Astrocyte (in vitro differentiated cells and primary cell): ENCODE data around the gene VCL. TPM values are rescaled to one million over a fixed set of nuclear protein-coding genes. Genes with fewer than 3 reads are reported as not detected.
A peak's percentile ranks its signal among the peaks of the same experiment; 100 is the strongest.

Experiments used
- DNase-seq: peaks from one replicate; pipeline ENCODE4 v3.0.0-alpha.2; 2010; ENCODE audit warnings: low read depth
- FAIRE-seq: peaks from 2 replicates; lab custom pipeline; 2011; peaks lifted over from hg19 to GRCh38; lab: Jason Lieb, UNC
- H2AFZ ChIP-seq: 2 replicates; pipeline ENCODE4 v1.6.0; 2012; ENCODE audit warnings: low read depth, low read length, inconsistent platforms
- H3K27ac ChIP-seq: 2 replicates; pipeline ENCODE4 v1.5.1; 2011; ENCODE audit warnings: low read depth, low read length, inconsistent platforms
- H3K27me3 ChIP-seq: 2 replicates; pipeline ENCODE4 v1.6.0; 2011; ENCODE audit warnings: low read length, inconsistent platforms; ENCODE audit not compliant: insufficient read depth
- H3K36me3 ChIP-seq: 2 replicates; pipeline ENCODE4 v1.5.1; 2011; ENCODE audit warnings: low read length, inconsistent platforms; ENCODE audit not compliant: insufficient read depth
- H3K4me1 ChIP-seq: 2 replicates; pipeline ENCODE4 v1.5.1; 2011; ENCODE audit warnings: low read length, inconsistent platforms; ENCODE audit not compliant: insufficient read depth
- H3K4me2 ChIP-seq: 2 replicates; pipeline ENCODE4 v1.6.0; 2012; ENCODE audit warnings: low read length, inconsistent platforms
- H3K4me3 ChIP-seq: 2 replicates; pipeline ENCODE4 v1.5.1; 2011; ENCODE audit warnings: low read depth, mild to moderate bottlenecking, low read length, inconsistent platforms; ENCODE audit not compliant: insufficient read depth
- H3K79me2 ChIP-seq: 2 replicates; pipeline ENCODE4 v1.6.0; 2012; ENCODE audit warnings: mild to moderate bottlenecking, low read length, inconsistent platforms; ENCODE audit not compliant: insufficient read depth
- H3K9ac ChIP-seq: 2 replicates; pipeline ENCODE4 v1.6.0; 2012; ENCODE audit warnings: mild to moderate bottlenecking, low read length, inconsistent platforms
- H3K9me3 ChIP-seq: 2 replicates; pipeline ENCODE4 v1.5.1; 2012; ENCODE audit warnings: low read depth, mild to moderate bottlenecking, low read length, inconsistent platforms; ENCODE audit not compliant: insufficient read depth
- H4K20me1 ChIP-seq: 2 replicates; pipeline ENCODE4 v1.6.0; 2012; ENCODE audit warnings: low read length, inconsistent platforms; ENCODE audit not compliant: insufficient read depth
- H3K27ac Mint-ChIP-seq: one replicate; pipeline ENCODE4 v1.8.0; 2021; ENCODE audit warnings: mild to moderate bottlenecking, mixed read lengths; ENCODE audit not compliant: unreplicated experiment
- H3K27me3 Mint-ChIP-seq: one replicate; pipeline ENCODE4 v1.8.0; 2021; ENCODE audit warnings: low read depth, mixed read lengths; ENCODE audit not compliant: unreplicated experiment
- H3K36me3 Mint-ChIP-seq: one replicate; pipeline ENCODE4 v1.8.0; 2021; ENCODE audit warnings: low read depth, mixed read lengths; ENCODE audit not compliant: unreplicated experiment
- H3K4me1 Mint-ChIP-seq: one replicate; pipeline ENCODE4 v1.8.0; 2021; ENCODE audit warnings: low read depth, mixed read lengths; ENCODE audit not compliant: unreplicated experiment
- H3K4me3 Mint-ChIP-seq: one replicate; pipeline ENCODE4 v1.8.0; 2021; ENCODE audit warnings: mild to moderate bottlenecking, moderate library complexity, mixed read lengths; ENCODE audit not compliant: unreplicated experiment
- H3K9me3 Mint-ChIP-seq: one replicate; pipeline ENCODE4 v1.8.0; 2021; ENCODE audit warnings: mild to moderate bottlenecking, mixed read lengths; ENCODE audit not compliant: unreplicated experiment
- EZH2 ChIP-seq: IDR thresholded peaks from 2 replicates; pipeline ENCODE4 v1.6.1; 2012; ENCODE audit warnings: mild to moderate bottlenecking, low read length, inconsistent platforms; ENCODE audit not compliant: insufficient read depth
- total RNA-seq: library from RNA; stranded (reverse); gene quantifications from 2 replicates; pipeline ENCODE4 v1.2.1, GENCODE V29; 2021
- TF ChIP-seq, protein P1 (sequence below): IDR thresholded peaks from 2 replicates; pipeline ENCODE4 v1.5.1; 2011; ENCODE audit warnings: low read depth, mild to moderate bottlenecking, inconsistent platforms, low read length, moderate library complexity; ENCODE audit not compliant: insufficient read depth

Gene VCL
- total RNA-seq, 1 donor from 2014 or later, result 474 TPM

DNA sequence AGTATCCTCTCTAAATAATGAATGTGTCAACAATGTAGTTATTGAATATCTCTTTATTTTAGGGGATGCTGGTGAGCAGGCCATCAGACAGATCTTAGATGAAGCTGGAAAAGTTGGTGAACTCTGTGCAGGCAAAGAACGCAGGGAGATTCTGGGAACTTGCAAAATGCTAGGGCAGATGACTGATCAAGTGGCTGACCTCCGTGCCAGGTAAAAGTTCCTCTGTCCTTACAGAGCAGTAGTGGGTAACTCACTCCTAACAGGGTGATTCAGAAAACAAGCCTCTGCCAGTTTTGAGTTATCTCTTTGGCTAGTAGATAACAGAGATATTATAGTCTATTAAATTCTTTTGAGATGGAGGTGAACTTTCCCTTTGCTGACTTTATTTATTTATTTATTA, 85.4 kb downstream of the VCL start:
- peaks cover 43% of the 10 kb centered on the region for H3K36me3 ChIP-seq
- TF ChIP-seq EZH2, result no peak
- TF ChIP-seq, protein P1, sequence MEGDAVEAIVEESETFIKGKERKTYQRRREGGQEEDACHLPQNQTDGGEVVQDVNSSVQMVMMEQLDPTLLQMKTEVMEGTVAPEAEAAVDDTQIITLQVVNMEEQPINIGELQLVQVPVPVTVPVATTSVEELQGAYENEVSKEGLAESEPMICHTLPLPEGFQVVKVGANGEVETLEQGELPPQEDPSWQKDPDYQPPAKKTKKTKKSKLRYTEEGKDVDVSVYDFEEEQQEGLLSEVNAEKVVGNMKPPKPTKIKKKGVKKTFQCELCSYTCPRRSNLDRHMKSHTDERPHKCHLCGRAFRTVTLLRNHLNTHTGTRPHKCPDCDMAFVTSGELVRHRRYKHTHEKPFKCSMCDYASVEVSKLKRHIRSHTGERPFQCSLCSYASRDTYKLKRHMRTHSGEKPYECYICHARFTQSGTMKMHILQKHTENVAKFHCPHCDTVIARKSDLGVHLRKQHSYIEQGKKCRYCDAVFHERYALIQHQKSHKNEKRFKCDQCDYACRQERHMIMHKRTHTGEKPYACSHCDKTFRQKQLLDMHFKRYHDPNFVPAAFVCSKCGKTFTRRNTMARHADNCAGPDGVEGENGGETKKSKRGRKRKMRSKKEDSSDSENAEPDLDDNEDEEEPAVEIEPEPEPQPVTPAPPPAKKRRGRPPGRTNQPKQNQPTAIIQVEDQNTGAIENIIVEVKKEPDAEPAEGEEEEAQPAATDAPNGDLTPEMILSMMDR, result no peak
- peaks cover 27% of the 10 kb centered on the region for H3K4me1 ChIP-seq
- Mint-ChIP-seq H3K27ac (no peak overlapping the region), H3K27me3 (no peaks in the 10 kb centered on the region), H3K4me1 (peaks cover 37% of the 10 kb centered on the region), H3K4me3 (no peak overlapping the region), H3K36me3 (peaks cover 13% of the 10 kb centered on the region), H3K9me3 (no peaks in the 10 kb centered on the region)
- DNase-seq (no peak), FAIRE-seq (no peak)
- no peak overlapping the region for H3K4me2 ChIP-seq
- no peaks in the 10 kb centered on the region for H3K9me3 ChIP-seq
- H4K20me1 ChIP-seq, result peaks cover 54% of the 10 kb centered on the region
- H3K9ac ChIP-seq, result no peak overlapping the region
- no peak overlapping the region for H2AFZ ChIP-seq
- no peaks in the 10 kb centered on the region for H3K27me3 ChIP-seq
- H3K4me3 ChIP-seq, result no peak overlapping the region
- H3K27ac ChIP-seq, result no peak overlapping the region
- H3K79me2 ChIP-seq, result peaks cover 69% of the 10 kb centered on the region

DNA sequence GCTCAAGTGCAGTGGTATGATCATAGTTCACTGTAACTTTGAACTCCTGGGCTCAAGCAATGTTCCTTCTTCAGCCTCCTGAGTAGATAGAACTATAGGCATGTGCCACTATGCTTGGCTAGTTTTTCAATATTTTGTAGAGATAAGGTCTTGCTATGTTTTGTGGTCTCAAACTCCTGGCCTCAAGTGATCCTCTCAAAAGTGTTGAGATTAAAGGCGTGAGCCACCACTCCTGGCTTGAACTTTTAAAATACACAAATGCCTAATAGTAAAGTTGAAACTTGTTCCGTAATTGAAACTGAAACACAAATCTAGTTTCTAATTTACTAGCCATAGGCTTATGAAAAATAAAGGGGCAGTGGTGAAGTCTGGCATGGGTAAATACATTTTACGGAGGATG, 87.0 kb downstream of the VCL start:
- Mint-ChIP-seq H3K27ac (no peak overlapping the region), H3K36me3 (peaks cover 22% of the 10 kb centered on the region), H3K9me3 (no peaks in the 10 kb centered on the region), H3K27me3 (no peaks in the 10 kb centered on the region), H3K4me1 (peaks cover 23% of the 10 kb centered on the region), H3K4me3 (no peak overlapping the region)
- DNase-seq (no peak), FAIRE-seq (no peak)
- Histone ChIP-seq H3K27ac (no peak overlapping the region), H3K4me2 (no peak overlapping the region), H3K9me3 (no peaks in the 10 kb centered on the region), H2AFZ (no peak overlapping the region), H3K4me1 (peaks cover 12% of the 10 kb centered on the region), H3K36me3 (peaks cover 59% of the 10 kb centered on the region), H3K27me3 (no peaks in the 10 kb centered on the region), H3K4me3 (no peak overlapping the region), H3K79me2 (peaks cover 79% of the 10 kb centered on the region), H4K20me1 (peaks cover 58% of the 10 kb centered on the region), H3K9ac (no peak overlapping the region)
- TF ChIP-seq, protein P1, result no peak
- no peak for TF ChIP-seq EZH2

DNA sequence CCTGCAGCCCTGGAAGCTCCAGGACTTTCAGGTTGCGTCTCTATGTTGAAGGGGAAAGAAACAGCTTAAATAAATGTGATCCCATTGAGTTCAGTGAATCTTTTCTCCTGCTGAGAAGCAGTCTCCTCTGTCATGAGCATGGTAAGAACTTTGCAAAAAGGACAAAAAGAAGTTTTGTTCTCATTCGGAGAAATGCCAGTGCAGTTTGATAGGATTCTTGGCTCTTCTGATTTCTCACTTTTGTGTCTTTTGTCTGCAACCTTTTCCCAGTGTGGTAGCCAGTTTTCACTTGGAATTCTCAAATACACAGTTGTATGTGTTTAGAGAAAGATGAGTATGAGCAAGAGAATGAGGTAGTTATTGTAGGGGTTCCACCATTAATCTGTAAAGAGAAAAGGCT, 88.4 kb downstream of the VCL start:
- Histone ChIP-seq H3K4me3 (no peak overlapping the region), H3K27me3 (no peaks in the 10 kb centered on the region), H3K27ac (no peak overlapping the region), H3K4me1 (no peaks in the 10 kb centered on the region), H3K4me2 (no peak overlapping the region), H3K36me3 (peaks cover 72% of the 10 kb centered on the region), H3K9me3 (no peaks in the 10 kb centered on the region), H3K79me2 (peaks cover 79% of the 10 kb centered on the region), H2AFZ (no peak overlapping the region), H3K9ac (no peak overlapping the region), H4K20me1 (peaks cover 61% of the 10 kb centered on the region)
- no peak overlapping the region for H3K4me3 Mint-ChIP-seq
- peaks cover 11% of the 10 kb centered on the region for H3K4me1 Mint-ChIP-seq
- FAIRE-seq (no peak), DNase-seq (no peak)
- H3K27ac Mint-ChIP-seq, result peak overlapping the region; percentile 14
- no peaks in the 10 kb centered on the region for H3K27me3 Mint-ChIP-seq
- peaks cover 25% of the 10 kb centered on the region for H3K36me3 Mint-ChIP-seq
- H3K9me3 Mint-ChIP-seq, result no peaks in the 10 kb centered on the region
- TF ChIP-seq, protein P1, result no peak
- no peak for TF ChIP-seq EZH2
